ENCODE data around the gene TUBB4A. TPM values are rescaled to one million over a fixed set of nuclear protein-coding genes. Genes with fewer than 3 reads are reported as not detected.
A peak's percentile ranks its signal among the peaks of the same experiment; 100 is the strongest.

TUBB4A gene
- total and polyA plus RNA-seq, 2 of the 8 experiments (the other 6 are each of a cell fraction or from before 2014, with no cell fraction given): 16.8 to 30.4 TPM

DNA sequence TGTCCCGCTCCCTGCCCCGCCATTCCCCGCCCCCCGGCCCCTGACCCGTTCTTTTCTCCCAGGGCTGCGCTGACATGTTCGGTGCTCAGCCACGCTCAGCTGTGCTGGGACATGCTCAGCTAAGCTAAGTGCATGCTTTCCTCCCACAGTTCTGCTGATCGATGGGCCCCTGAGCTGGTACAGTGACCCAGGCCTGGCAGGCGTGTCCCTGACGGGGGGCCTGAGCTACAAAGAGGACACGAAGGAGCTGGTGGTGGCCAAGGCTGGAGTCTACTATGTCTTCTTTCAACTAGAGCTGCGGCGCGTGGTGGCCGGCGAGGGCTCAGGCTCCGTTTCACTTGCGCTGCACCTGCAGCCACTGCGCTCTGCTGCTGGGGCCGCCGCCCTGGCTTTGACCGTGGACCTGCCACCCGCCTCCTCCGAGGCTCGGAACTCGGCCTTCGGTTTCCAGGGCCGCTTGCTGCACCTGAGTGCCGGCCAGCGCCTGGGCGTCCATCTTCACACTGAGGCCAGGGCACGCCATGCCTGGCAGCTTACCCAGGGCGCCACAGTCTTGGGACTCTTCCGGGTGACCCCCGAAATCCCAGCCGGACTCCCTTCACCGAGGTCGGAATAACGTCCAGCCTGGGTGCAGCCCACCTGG is 32.5 kb upstream of the TUBB4A start (continued):
- TF ChIP-seq MAFK (IDR thresholded peaks at IDR 0.05; ENCODE audit: low read depth, low read length): no peak
- TF ChIP-seq SAP30 (IDR thresholded peaks at IDR 0.05; ENCODE audit: insufficient read depth, insufficient replicate concordance, low read length): no peak
- no peak for TF ChIP-seq GABPA (IDR thresholded peaks at IDR 0.05; ENCODE audit: borderline replicate concordance, insufficient read depth, low read length)
- TF ChIP-seq BACH1 (IDR thresholded peaks at IDR 0.05; ENCODE audit: low read length): no peak
- TF ChIP-seq SIN3A (conservative IDR thresholded peaks at IDR 0.05 in 1 of 2, IDR thresholded peaks at IDR 0.05 in 1 of 2; ENCODE audit: low read depth in 1 of 2, low read length in 2 of 2): no peak
- TF ChIP-seq, protein P1, sequence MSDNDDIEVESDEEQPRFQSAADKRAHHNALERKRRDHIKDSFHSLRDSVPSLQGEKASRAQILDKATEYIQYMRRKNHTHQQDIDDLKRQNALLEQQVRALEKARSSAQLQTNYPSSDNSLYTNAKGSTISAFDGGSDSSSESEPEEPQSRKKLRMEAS (IDR thresholded peaks at IDR 0.05): peak; percentile 50
- TF ChIP-seq, protein P2, sequence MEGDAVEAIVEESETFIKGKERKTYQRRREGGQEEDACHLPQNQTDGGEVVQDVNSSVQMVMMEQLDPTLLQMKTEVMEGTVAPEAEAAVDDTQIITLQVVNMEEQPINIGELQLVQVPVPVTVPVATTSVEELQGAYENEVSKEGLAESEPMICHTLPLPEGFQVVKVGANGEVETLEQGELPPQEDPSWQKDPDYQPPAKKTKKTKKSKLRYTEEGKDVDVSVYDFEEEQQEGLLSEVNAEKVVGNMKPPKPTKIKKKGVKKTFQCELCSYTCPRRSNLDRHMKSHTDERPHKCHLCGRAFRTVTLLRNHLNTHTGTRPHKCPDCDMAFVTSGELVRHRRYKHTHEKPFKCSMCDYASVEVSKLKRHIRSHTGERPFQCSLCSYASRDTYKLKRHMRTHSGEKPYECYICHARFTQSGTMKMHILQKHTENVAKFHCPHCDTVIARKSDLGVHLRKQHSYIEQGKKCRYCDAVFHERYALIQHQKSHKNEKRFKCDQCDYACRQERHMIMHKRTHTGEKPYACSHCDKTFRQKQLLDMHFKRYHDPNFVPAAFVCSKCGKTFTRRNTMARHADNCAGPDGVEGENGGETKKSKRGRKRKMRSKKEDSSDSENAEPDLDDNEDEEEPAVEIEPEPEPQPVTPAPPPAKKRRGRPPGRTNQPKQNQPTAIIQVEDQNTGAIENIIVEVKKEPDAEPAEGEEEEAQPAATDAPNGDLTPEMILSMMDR (IDR thresholded peaks at IDR 0.05; ENCODE audit: control extremely low read depth in 1 of 3, insufficient read depth in 1 of 3, low read depth in 1 of 3, low read length in 3 of 3): no peak

All from H1 (cell line).